Measurements from ENCODE around the gene SMTN.
A peak's percentile ranks its signal among the peaks of the same experiment; 100 is the strongest.

SMTN gene

DNA sequence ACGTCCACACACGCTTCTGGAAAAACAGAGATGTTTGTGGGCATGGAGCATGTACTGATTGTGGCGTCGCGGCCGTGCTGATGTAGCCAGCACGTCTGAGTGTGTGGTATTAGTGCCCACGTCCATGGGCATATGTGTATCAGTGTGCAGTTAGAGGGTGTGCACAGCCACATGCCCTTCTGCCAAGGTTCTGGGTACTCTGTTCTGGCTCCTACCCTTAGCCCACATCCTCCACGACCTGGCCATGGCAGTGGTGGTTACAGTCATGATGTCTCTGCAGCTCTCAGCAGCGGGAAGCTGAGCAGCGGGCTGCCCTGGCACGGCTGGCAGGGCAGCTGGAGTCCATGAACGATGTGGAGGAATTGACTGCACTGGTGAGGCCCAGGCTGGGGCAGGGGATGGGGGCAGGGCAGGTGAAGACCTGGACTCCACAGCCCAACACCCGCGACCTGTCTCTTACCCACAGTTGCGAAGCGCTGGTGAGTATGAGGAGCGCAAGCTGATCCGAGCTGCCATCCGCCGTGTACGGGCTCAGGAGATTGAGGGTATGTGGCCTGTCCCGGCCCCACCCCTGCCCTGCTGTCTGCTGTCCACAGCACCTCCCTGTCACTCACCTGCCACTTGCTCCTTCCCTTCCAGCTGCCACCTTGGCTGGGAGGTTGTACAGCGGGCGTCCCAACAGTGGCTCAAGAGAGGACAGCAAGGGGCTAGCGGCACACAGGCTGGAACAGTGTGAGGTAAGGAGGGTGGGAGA lies 7.3 kb downstream of the SMTN start:
- TF ChIP-seq, protein P1, sequence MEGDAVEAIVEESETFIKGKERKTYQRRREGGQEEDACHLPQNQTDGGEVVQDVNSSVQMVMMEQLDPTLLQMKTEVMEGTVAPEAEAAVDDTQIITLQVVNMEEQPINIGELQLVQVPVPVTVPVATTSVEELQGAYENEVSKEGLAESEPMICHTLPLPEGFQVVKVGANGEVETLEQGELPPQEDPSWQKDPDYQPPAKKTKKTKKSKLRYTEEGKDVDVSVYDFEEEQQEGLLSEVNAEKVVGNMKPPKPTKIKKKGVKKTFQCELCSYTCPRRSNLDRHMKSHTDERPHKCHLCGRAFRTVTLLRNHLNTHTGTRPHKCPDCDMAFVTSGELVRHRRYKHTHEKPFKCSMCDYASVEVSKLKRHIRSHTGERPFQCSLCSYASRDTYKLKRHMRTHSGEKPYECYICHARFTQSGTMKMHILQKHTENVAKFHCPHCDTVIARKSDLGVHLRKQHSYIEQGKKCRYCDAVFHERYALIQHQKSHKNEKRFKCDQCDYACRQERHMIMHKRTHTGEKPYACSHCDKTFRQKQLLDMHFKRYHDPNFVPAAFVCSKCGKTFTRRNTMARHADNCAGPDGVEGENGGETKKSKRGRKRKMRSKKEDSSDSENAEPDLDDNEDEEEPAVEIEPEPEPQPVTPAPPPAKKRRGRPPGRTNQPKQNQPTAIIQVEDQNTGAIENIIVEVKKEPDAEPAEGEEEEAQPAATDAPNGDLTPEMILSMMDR (IDR thresholded peaks at IDR 0.05; ENCODE audit: low read depth, low read length): no peak
- H3K27me3 ChIP-seq (ENCODE audit: insufficient read depth, low read depth, severe bottlenecking): no peaks in the 10 kb centered on the region
- peak overlapping the region; percentile 29 for H3K27ac ChIP-seq
- peaks cover 36% of the 10 kb centered on the region for H3K36me3 ChIP-seq
- H3K4me3 ChIP-seq (ENCODE audit: low read depth, low read length): no peak overlapping the region
- DNase-seq: no peak
- H3K9me3 ChIP-seq (ENCODE audit: severe bottlenecking): no peaks in the 10 kb centered on the region

- Histone ChIP-seq H3K4me3 (ENCODE audit: low read depth, low read length) (no peak overlapping the region), H3K9me3 (ENCODE audit: severe bottlenecking) (no peaks in the 10 kb centered on the region), H3K36me3 (peaks cover 26% of the 10 kb centered on the region), H3K27ac (peak overlapping the region; percentile 29), H3K27me3 (ENCODE audit: insufficient read depth, low read depth, severe bottlenecking) (no peaks in the 10 kb centered on the region)
- TF ChIP-seq, protein P1 (IDR thresholded peaks at IDR 0.05; ENCODE audit: low read depth, low read length): peak; percentile 94
- peak; percentile 72 for DNase-seq
Measured at GRCh38 chr22:31089160-31090100, 8.3 kb downstream of the SMTN start.

- Histone ChIP-seq H3K9me3 (ENCODE audit: severe bottlenecking) (no peaks in the 10 kb centered on the region), H3K27ac (peak overlapping the region; percentile 89), H3K4me3 (ENCODE audit: low read depth, low read length) (no peak overlapping the region), H3K36me3 (peaks cover 35% of the 10 kb centered on the region), H3K27me3 (ENCODE audit: insufficient read depth, low read depth, severe bottlenecking) (no peaks in the 10 kb centered on the region)
- DNase-seq: no peak
- TF ChIP-seq, protein P1 (IDR thresholded peaks at IDR 0.05; ENCODE audit: low read depth, low read length): no peak
Measured at GRCh38 chr22:31090217-31091085, 9.3 kb downstream of the SMTN start.

DNA sequence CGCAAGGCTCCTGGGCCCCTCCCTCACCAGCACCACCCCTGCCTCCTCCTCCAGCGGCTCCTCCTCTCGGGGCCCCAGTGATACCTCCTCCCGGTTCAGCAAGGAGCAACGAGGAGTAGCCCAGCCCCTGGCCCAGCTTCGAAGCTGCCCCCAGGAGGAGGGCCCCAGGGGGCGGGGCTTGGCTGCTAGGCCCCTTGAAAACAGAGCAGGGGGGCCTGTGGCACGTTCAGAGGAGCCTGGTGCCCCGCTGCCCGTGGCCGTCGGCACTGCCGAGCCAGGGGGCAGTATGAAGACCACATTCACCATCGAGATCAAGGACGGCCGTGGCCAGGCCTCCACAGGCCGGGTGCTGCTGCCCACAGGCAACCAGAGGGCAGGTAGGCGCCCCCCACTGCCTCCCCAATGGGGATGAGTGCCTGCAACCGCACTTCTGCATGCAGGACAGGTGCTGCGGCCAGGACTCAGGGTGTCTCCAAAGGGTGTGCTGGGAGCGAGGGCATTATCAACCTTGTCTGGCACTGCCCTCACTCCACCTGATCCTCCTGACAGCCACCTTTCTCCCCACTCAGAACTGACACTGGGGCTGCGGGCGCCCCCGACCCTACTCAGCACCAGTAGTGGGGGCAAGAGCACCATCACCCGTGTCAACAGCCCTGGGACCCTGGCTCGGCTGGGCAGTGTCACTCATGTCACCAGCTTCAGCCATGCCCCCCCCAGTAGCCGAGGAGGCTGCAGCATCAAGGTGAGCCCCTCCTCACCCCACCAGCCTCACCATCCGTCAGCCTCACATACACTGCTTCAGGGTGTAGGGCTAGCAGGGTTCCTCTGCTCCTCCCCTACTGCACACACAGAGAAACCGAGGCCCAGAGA lies 10.2 kb downstream of the SMTN start:
- Histone ChIP-seq H3K9me3 (ENCODE audit: severe bottlenecking) (no peaks in the 10 kb centered on the region), H3K4me3 (ENCODE audit: low read depth, low read length) (no peak overlapping the region), H3K36me3 (peaks cover 44% of the 10 kb centered on the region), H3K27me3 (ENCODE audit: insufficient read depth, low read depth, severe bottlenecking) (no peaks in the 10 kb centered on the region), H3K27ac (peak overlapping the region; percentile 89)
- no peak for DNase-seq
- TF ChIP-seq, protein P1 (IDR thresholded peaks at IDR 0.05; ENCODE audit: low read depth, low read length): no peak

- peak overlapping the region; percentile 1; the same call in 1 of the 2 replicates for H3K4me3 ChIP-seq (ENCODE audit: low read depth, low read length)
- DNase-seq: peak; percentile 91
- H3K36me3 ChIP-seq: peaks cover 52% of the 10 kb centered on the region
- H3K9me3 ChIP-seq (ENCODE audit: severe bottlenecking): no peaks in the 10 kb centered on the region
- no peaks in the 10 kb centered on the region for H3K27me3 ChIP-seq (ENCODE audit: insufficient read depth, low read depth, severe bottlenecking)
- peak overlapping the region; percentile 89 for H3K27ac ChIP-seq
- TF ChIP-seq, protein P1 (IDR thresholded peaks at IDR 0.05; ENCODE audit: low read depth, low read length): no peak
Measured at GRCh38 chr22:31092161-31092560, 11.0 kb downstream of the SMTN start.
